Uterus (tissue), 4 donors: Measurements from ENCODE around the gene TREM1. TPM values are rescaled to one million over a fixed set of nuclear protein-coding genes. Genes with fewer than 3 reads are reported as not detected.

Source experiments
- DNase-seq, 2 donors: peaks; one replicate each; pipeline ENCODE4 v3.0.0-alpha.2; 2019 to 2020
- H3K27ac ChIP-seq, 2 donors: fragments of 200-600 bp; sonication (generic); 1 replicate in 1 of 2; 2 replicates in 1 of 2; pipeline ENCODE4 v1.5.1; 2016 to 2018
- H3K27me3 ChIP-seq, 2 donors: fragments of 200-600 bp; sonication (generic); one replicate each; pipeline ENCODE4 v1.5.1; 2018 to 2019; ENCODE audit warnings: control low read depth in 1 of 2
- H3K36me3 ChIP-seq, 2 donors: fragments of 200-600 bp; sonication (generic); one replicate each; pipeline ENCODE4 v1.5.1; 2019; ENCODE audit warnings: control low read depth in 1 of 2
- H3K4me1 ChIP-seq, 2 donors: fragments of 200-600 bp; sonication (generic); one replicate each; pipeline ENCODE4 v1.5.1; 2018 to 2019; ENCODE audit warnings: control low read depth in 1 of 2
- H3K4me3 ChIP-seq, 2 donors: fragments of 200-600 bp; sonication (generic); 1 replicate in 1 of 2; 2 replicates in 1 of 2; pipeline ENCODE4 v1.5.1; 2018 to 2019; ENCODE audit warnings: mild to moderate bottlenecking in 1 of 2
- H3K9me3 ChIP-seq, 2 donors: fragments of 200-600 bp; sonication (generic); one replicate each; pipeline ENCODE4 v1.5.1; 2019; ENCODE audit warnings: control low read depth in 1 of 2
- POLR2A ChIP-seq, 2 donors: fragments of 450-650 bp; IDR thresholded peaks; one replicate each; pipeline ENCODE4 v1.6.1; 2016; ENCODE audit warnings: antibody characterized with exemption in 2 of 2, mild to moderate bottlenecking in 1 of 2, moderate library complexity in 1 of 2
- intact Hi-C: fragments of 100-400 bp; cut with DNase I; formaldehyde crosslinking; loops from one replicate; pipeline ENCODE4 v1.15.1; 2023; ENCODE audit warnings: low total_unique reads
- total RNA-seq, 4 donors: library from RNA; depleted of rRNA in 3 of 4; stranded (reverse); fragments of >200 nt in 3 of 4; gene quantifications; one replicate each; pipeline versions ENCODE4 v1.1.0 to v1.2.4, GENCODE V29; 2014 to 2023
- TF ChIP-seq, protein P1 (sequence below), 4 experiments: fragments of 200-600 bp in 2 of 4; fragments of 450-650 bp in 2 of 4; sonication (generic) in 2 of 4; IDR thresholded peaks; one replicate each; pipeline ENCODE4 v1.5.1; 2016 to 2019; ENCODE audit warnings: antibody characterized with exemption in 4 of 4, mild to moderate bottlenecking in 2 of 4, moderate library complexity in 1 of 4
- donor health status: DM: yes; HTN: yes; CAD: no.

TREM1 gene
- total RNA-seq, 4 donors from 2014 or later = 0.26 to 30.6 (median 1.1) TPM

DNA sequence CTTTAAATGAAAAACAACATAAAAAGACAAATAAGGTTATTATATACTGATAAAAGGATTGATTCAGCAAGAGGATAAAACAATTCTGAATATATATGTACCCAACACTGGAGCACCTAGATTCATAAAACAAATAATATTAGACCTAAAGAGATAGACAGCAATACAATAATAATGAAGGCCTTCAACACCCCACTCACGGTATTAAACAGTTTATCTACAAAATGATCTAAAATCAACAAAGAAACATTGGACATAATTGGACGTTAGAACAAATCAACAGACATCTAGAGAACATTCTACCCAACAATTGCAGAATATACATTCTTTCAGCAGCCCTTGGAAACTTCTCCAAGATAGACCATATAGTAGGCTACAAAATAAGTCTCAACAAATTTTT, 24.1 kb downstream of the TREM1 start:
- no peak for TF ChIP-seq POLR2A (IDR thresholded peaks at IDR 0.05)
- TF ChIP-seq, protein P1, sequence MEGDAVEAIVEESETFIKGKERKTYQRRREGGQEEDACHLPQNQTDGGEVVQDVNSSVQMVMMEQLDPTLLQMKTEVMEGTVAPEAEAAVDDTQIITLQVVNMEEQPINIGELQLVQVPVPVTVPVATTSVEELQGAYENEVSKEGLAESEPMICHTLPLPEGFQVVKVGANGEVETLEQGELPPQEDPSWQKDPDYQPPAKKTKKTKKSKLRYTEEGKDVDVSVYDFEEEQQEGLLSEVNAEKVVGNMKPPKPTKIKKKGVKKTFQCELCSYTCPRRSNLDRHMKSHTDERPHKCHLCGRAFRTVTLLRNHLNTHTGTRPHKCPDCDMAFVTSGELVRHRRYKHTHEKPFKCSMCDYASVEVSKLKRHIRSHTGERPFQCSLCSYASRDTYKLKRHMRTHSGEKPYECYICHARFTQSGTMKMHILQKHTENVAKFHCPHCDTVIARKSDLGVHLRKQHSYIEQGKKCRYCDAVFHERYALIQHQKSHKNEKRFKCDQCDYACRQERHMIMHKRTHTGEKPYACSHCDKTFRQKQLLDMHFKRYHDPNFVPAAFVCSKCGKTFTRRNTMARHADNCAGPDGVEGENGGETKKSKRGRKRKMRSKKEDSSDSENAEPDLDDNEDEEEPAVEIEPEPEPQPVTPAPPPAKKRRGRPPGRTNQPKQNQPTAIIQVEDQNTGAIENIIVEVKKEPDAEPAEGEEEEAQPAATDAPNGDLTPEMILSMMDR (IDR thresholded peaks at IDR 0.05) = no peak
- intact Hi-C loops = no loop called here
- no peak for DNase-seq

GRCh38 chr6:41258196-41258493, 28.3 kb downstream of the TREM1 start:
- intact Hi-C loops = no loop called here
- Histone ChIP-seq H3K9me3 (peaks cover 0 to 2% of the 10 kb centered on the region in 2 donors), H3K27me3 (no peaks in the 10 kb centered on the region), H3K27ac (no peak overlapping the region), H3K4me3 (no peak overlapping the region), H3K36me3 (no peaks in the 10 kb centered on the region), H3K4me1 (no peaks in the 10 kb centered on the region)
- DNase-seq = no peak
- TF ChIP-seq, protein P1 (IDR thresholded peaks at IDR 0.05) = no peak
- TF ChIP-seq POLR2A (IDR thresholded peaks at IDR 0.05) = no peak

More for the DNA sequence above, 24.1 kb downstream of the TREM1 start:
- Histone ChIP-seq H3K27me3 (no peaks in the 10 kb centered on the region), H3K27ac (no peak overlapping the region), H3K4me3 (no peak overlapping the region), H3K9me3 (peaks cover 0 to 3% of the 10 kb centered on the region in 2 donors), H3K4me1 (no peaks in the 10 kb centered on the region), H3K36me3 (no peaks in the 10 kb centered on the region)

GRCh38 chr6:41257369-41258195, 28.9 kb downstream of the TREM1 start:
- Histone ChIP-seq H3K9me3 (no peaks in the 10 kb centered on the region), H3K27ac (no peak overlapping the region), H3K4me1 (no peaks in the 10 kb centered on the region), H3K27me3 (no peaks in the 10 kb centered on the region), H3K36me3 (no peaks in the 10 kb centered on the region), H3K4me3 (no peak overlapping the region)
- no peak for TF ChIP-seq POLR2A (IDR thresholded peaks at IDR 0.05)
- TF ChIP-seq, protein P1 (IDR thresholded peaks at IDR 0.05) = no peak
- peak; percentile 61 to 62 for DNase-seq
- intact Hi-C loops = no loop called here

- Histone ChIP-seq H3K4me3 (no peak overlapping the region), H3K27ac (no peak overlapping the region), H3K27me3 (no peaks in the 10 kb centered on the region), H3K4me1 (no peaks in the 10 kb centered on the region), H3K36me3 (no peaks in the 10 kb centered on the region), H3K9me3 (no peaks in the 10 kb centered on the region)
- no peak for TF ChIP-seq POLR2A (IDR thresholded peaks at IDR 0.05)
- TF ChIP-seq, protein P1 (IDR thresholded peaks at IDR 0.05) = no peak
- intact Hi-C loops = no loop called here
- no peak for DNase-seq
These were observed 30.1 kb downstream of the TREM1 start for GRCh38 chr6:41256383-41256782.

DNA sequence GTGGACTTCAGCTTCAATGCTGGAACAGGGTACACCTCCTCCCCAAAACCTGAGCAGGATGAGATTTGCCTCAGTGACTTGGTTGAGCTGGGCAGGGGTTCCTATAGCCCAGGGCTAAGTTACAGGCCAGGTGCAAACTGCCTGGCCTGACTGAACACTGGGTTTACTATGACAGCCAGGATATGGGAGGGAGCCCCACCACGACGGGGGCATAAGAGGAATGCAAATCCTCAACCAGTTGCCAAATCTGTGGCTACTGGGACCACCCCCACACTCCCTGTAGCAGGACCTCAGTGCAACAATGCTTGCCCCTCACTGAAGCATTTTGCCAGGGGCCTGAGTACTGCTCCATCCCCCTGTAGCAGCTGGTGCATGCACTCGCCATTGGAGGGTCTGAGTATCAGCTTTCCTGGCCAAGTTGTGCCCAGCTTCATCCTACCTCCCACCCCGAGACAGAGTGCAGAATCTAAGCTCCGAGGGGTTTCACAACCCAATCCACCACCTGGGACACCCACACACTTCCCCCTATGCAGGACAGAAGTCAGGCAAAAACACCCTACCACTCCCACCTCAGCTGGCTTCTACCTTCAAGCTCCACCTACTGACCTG, 30.7 kb downstream of the TREM1 start:
- DNase-seq = no peak
- Histone ChIP-seq H3K36me3 (no peaks in the 10 kb centered on the region), H3K9me3 (no peaks in the 10 kb centered on the region), H3K4me3 (no peak overlapping the region), H3K4me1 (no peaks in the 10 kb centered on the region), H3K27me3 (no peaks in the 10 kb centered on the region), H3K27ac (no peak overlapping the region)
- no peak for TF ChIP-seq POLR2A (IDR thresholded peaks at IDR 0.05)
- TF ChIP-seq, protein P1 (IDR thresholded peaks at IDR 0.05) = no peak
- intact Hi-C loops = no loop called here
